Lower leg skin (tissue), 3 donors: ENCODE measurements around the gene FGF6.

ENCODE experiments used
- POLR2A ChIP-seq, 2 donors: fragments of 450-650 bp; IDR thresholded peaks; one replicate each; pipeline ENCODE4 v1.6.1; 2016 to 2017; ENCODE audit warnings: antibody characterized with exemption in 2 of 2, mild to moderate bottlenecking in 1 of 2, moderate library complexity in 1 of 2
- TF ChIP-seq, protein P1 (sequence below), 3 donors: fragments of 450-650 bp; IDR thresholded peaks; one replicate each; pipeline ENCODE4 v1.5.1; 2016; ENCODE audit warnings: antibody characterized with exemption in 3 of 3, mild to moderate bottlenecking in 3 of 3, moderate library complexity in 2 of 3

- TF ChIP-seq, protein P1, sequence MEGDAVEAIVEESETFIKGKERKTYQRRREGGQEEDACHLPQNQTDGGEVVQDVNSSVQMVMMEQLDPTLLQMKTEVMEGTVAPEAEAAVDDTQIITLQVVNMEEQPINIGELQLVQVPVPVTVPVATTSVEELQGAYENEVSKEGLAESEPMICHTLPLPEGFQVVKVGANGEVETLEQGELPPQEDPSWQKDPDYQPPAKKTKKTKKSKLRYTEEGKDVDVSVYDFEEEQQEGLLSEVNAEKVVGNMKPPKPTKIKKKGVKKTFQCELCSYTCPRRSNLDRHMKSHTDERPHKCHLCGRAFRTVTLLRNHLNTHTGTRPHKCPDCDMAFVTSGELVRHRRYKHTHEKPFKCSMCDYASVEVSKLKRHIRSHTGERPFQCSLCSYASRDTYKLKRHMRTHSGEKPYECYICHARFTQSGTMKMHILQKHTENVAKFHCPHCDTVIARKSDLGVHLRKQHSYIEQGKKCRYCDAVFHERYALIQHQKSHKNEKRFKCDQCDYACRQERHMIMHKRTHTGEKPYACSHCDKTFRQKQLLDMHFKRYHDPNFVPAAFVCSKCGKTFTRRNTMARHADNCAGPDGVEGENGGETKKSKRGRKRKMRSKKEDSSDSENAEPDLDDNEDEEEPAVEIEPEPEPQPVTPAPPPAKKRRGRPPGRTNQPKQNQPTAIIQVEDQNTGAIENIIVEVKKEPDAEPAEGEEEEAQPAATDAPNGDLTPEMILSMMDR (IDR thresholded peaks at IDR 0.05), result no peak
- no peak for TF ChIP-seq POLR2A (IDR thresholded peaks at IDR 0.05)
These were observed 6.6 kb downstream of the FGF6 start for GRCh38 chr12:4438834-4439596.
